ENCODE data around the gene TTC27. TPM values are rescaled to one million over a fixed set of nuclear protein-coding genes. Genes with fewer than 3 reads are reported as not detected.

Gene TTC27
- total and polyA plus RNA-seq, 4 donors, result 3.5 to 13.5 (median 6.3) TPM

- peaks cover 0 to 10% (median under 1%) of the 10 kb centered on the region in 4 donors for H3K36me3 ChIP-seq (ENCODE audit: control insufficient read depth in 4 of 4, insufficient read depth in 3 of 4, low read depth in 1 of 4, low read length in 3 of 4)
- TF ChIP-seq JUND (IDR thresholded peaks at IDR 0.05), result no peak
- DNase-seq (ENCODE audit: low spot score), result no peak
- no peaks in the 10 kb centered on the region for H3K4me1 ChIP-seq (ENCODE audit: control insufficient read depth in 4 of 4, insufficient read depth in 4 of 4, low read length in 3 of 4)
- H3K9ac ChIP-seq (ENCODE audit: low read depth in 1 of 2, low read length in 2 of 2), result no peak overlapping the region
- H3K9me3 ChIP-seq (ENCODE audit: control insufficient read depth in 4 of 4, low read length in 3 of 4), result no peaks in the 10 kb centered on the region
- H3K4me3 ChIP-seq (ENCODE audit: low read depth in 1 of 3, low read length in 3 of 3), result no peak overlapping the region
- 97% methylated on average over 5 of the region's 5 CpGs for WGBS
- H3K27me3 ChIP-seq (ENCODE audit: control insufficient read depth in 4 of 4, insufficient read depth in 4 of 4, low read length in 3 of 4), result no peaks in the 10 kb centered on the region
- no peak overlapping the region for H3K27ac ChIP-seq (ENCODE audit: low read depth in 1 of 2, low read length in 2 of 2)
Measured at GRCh38 chr2:32807662-32808061, 179.8 kb downstream of the TTC27 start.

GRCh38 chr2:32810909-32811495 is 183.2 kb downstream of the TTC27 start:
- H3K4me3 ChIP-seq (ENCODE audit: low read depth in 1 of 3, low read length in 3 of 3), result no peak overlapping the region
- no peak for DNase-seq (ENCODE audit: low spot score)
- no peak for TF ChIP-seq GABPA (IDR thresholded peaks at IDR 0.05 in 1 of 2, conservative IDR thresholded peaks at IDR 0.05 in 1 of 2)
- no peak for TF ChIP-seq HNF4A (conservative IDR thresholded peaks at IDR 0.05)
- no peak for TF ChIP-seq REST (IDR thresholded peaks at IDR 0.05)
- TF ChIP-seq CTCF (IDR thresholded peaks at IDR 0.05; ENCODE audit: low read depth, low read length, missing input control), result no peak
- no peak for TF ChIP-seq ZBTB33 (IDR thresholded peaks at IDR 0.05)
- no peak for TF ChIP-seq TAF1 (conservative IDR thresholded peaks at IDR 0.05)
- H3K27ac ChIP-seq (ENCODE audit: low read depth in 1 of 2, low read length in 2 of 2), result no peak overlapping the region
- no peaks in the 10 kb centered on the region for H3K27me3 ChIP-seq (ENCODE audit: control insufficient read depth in 4 of 4, insufficient read depth in 4 of 4, low read length in 3 of 4)
- H3K9ac ChIP-seq (ENCODE audit: low read depth in 1 of 2, low read length in 2 of 2), result no peak overlapping the region
- WGBS, result 81% methylated on average over 4 of the region's 4 CpGs
- H3K9me3 ChIP-seq (ENCODE audit: control insufficient read depth in 4 of 4, low read length in 3 of 4), result no peaks in the 10 kb centered on the region
- peaks cover 0 to 10% (median under 1%) of the 10 kb centered on the region in 4 donors for H3K36me3 ChIP-seq (ENCODE audit: control insufficient read depth in 4 of 4, insufficient read depth in 3 of 4, low read depth in 1 of 4, low read length in 3 of 4)
- H3K4me1 ChIP-seq (ENCODE audit: control insufficient read depth in 4 of 4, insufficient read depth in 4 of 4, low read length in 3 of 4), result no peaks in the 10 kb centered on the region

- no peak for DNase-seq (ENCODE audit: low spot score)
- Histone ChIP-seq H3K9ac (ENCODE audit: low read depth in 1 of 2, low read length in 2 of 2) (no peak overlapping the region), H3K4me1 (ENCODE audit: control insufficient read depth in 4 of 4, insufficient read depth in 4 of 4, low read length in 3 of 4) (no peaks in the 10 kb centered on the region), H3K36me3 (ENCODE audit: control insufficient read depth in 4 of 4, insufficient read depth in 3 of 4, low read depth in 1 of 4, low read length in 3 of 4) (peaks cover 0 to 13% (median under 1%) of the 10 kb centered on the region in 4 donors), H3K27me3 (ENCODE audit: control insufficient read depth in 4 of 4, insufficient read depth in 4 of 4, low read length in 3 of 4) (no peaks in the 10 kb centered on the region), H3K4me3 (ENCODE audit: low read depth in 1 of 3, low read length in 3 of 3) (no peak overlapping the region), H3K27ac (ENCODE audit: low read depth in 1 of 2, low read length in 2 of 2) (no peak overlapping the region), H3K9me3 (ENCODE audit: control insufficient read depth in 4 of 4, low read length in 3 of 4) (no peaks in the 10 kb centered on the region)
- WGBS, result 97% methylated on average over 5 of the region's 5 CpGs
- TF ChIP-seq ATF3 (IDR thresholded peaks at IDR 0.05) (no peak), HNF4G (IDR thresholded peaks at IDR 0.05) (no peak), CTCF (IDR thresholded peaks at IDR 0.05; ENCODE audit: low read depth, low read length, missing input control) (no peak), RXRA (IDR thresholded peaks at IDR 0.05) (no peak), GABPA (IDR thresholded peaks at IDR 0.05 in 1 of 2, conservative IDR thresholded peaks at IDR 0.05 in 1 of 2) (no peak), JUND (IDR thresholded peaks at IDR 0.05) (no peak)
Measured at GRCh38 chr2:32811696-32812095, 183.8 kb downstream of the TTC27 start.

Data from liver (tissue), 9 donors.